ENCODE data around the gene PTGDS. TPM values are rescaled to one million over a fixed set of nuclear protein-coding genes. Genes with fewer than 3 reads are reported as not detected.

The PTGDS gene
- total RNA-seq, 2 experiments from 2014 or later: 40.6 to 41.0 TPM

DNA sequence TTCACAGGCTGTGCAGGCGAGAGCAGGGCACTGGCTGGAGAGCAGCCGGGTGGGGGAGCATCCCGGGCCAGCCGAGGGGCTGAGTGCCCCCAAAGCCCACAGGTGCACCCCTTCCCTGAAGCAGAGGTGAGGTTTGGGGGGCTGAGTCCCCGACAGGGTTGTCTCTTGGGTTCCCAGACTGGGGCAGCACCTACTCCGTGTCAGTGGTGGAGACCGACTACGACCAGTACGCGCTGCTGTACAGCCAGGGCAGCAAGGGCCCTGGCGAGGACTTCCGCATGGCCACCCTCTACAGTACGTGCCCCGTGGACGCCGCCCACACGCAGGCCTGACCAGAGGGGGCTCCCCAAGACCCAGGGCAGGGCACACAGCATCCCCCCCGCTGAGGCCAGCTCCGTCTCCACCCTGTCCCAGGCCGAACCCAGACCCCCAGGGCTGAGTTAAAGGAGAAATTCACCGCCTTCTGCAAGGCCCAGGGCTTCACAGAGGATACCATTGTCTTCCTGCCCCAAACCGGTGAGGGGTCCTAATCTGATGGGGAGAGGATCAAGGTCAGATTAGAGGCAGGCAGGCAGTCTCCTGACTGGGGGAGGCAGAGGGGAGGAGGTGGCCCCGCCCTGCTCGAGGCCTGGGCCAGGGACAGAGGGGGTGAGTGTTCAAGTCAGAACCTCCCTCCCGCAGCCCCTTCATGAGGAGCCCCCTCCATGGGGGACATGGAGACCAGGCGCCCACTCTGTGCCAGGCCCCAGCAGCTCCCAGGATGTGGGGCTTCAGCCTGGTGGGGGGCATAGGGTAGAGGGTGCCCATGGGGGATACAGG is 2.7 kb downstream of the PTGDS start:
- H3K9me3 Mint-ChIP-seq: no peaks in the 10 kb centered on the region

DNA sequence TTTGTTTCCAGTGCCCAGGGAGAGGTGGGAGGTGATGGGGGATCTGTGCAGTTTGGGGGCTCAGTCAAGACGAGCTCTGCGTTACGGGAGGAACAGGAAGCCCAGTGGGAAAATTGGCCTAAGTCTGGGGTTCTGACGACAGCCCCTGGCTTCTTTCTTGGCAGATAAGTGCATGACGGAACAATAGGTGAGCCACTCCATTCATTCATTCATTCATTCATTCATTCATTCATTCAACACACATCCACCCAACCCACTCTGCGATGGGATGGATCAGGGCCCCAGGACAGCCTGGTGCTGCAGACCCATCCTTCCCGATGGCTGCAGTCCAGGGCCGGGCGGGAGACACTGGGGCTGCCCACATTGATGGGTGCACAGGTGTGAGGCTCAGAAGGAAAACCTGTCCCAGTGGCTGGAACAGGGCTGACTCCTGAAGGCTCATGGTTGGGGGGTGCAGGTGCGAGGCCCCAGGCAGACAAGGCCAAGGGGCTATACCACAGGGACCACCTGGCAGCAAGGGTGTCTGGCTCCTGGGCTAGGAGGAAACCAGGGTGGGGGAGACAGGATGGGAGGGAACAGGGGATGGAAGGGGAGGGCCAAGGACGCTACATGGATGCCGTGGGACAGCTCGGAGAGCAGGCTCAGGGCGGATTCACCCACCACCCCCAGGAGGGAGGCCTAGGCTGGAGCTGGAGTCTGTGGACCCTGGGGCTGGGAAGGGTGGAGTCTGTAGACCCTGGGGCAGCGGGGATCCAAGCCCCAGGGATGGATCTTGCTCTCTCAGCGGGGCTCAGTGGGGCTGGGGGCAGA is 3.6 kb downstream of the PTGDS start:
- intact Hi-C loops (cut with DNase I, micrococcal nuclease): no loop called here
- no peak for DNase-seq
- POLR2A ChIA-PET: no interaction called here
- Histone ChIP-seq H3K9me3 (ENCODE audit: control insufficient read depth in 1 of 2, insufficient read depth in 1 of 2, low read length in 2 of 2) (peaks cover 0 to 19% of the 10 kb centered on the region in 2 experiments), H3K36me3 (ENCODE audit: insufficient read depth, low read length) (no peaks in the 10 kb centered on the region), H3K27ac (ENCODE audit: low read depth in 1 of 2, low read length in 2 of 2) (no peak overlapping the region), H3K4me1 (ENCODE audit: insufficient read depth, low read length) (peaks cover 44% of the 10 kb centered on the region), H3K27me3 (ENCODE audit: control insufficient read depth in 1 of 2, insufficient read depth in 2 of 2, low read length in 2 of 2) (peaks cover 20 to 30% of the 10 kb centered on the region in 2 experiments), H3K4me3 (ENCODE audit: low read length) (no peak overlapping the region)
- Mint-ChIP-seq H3K36me3 (ENCODE audit: low read depth) (no peaks in the 10 kb centered on the region), H3K27me3 (peaks cover 22% of the 10 kb centered on the region), H3K4me3 (no peak overlapping the region), H3K9me3 (no peaks in the 10 kb centered on the region), H3K27ac (no peak overlapping the region), H3K4me1 (ENCODE audit: low read depth) (peaks cover 13% of the 10 kb centered on the region)
- CTCF ChIA-PET: no interaction called here
- TF ChIP-seq, protein P1, sequence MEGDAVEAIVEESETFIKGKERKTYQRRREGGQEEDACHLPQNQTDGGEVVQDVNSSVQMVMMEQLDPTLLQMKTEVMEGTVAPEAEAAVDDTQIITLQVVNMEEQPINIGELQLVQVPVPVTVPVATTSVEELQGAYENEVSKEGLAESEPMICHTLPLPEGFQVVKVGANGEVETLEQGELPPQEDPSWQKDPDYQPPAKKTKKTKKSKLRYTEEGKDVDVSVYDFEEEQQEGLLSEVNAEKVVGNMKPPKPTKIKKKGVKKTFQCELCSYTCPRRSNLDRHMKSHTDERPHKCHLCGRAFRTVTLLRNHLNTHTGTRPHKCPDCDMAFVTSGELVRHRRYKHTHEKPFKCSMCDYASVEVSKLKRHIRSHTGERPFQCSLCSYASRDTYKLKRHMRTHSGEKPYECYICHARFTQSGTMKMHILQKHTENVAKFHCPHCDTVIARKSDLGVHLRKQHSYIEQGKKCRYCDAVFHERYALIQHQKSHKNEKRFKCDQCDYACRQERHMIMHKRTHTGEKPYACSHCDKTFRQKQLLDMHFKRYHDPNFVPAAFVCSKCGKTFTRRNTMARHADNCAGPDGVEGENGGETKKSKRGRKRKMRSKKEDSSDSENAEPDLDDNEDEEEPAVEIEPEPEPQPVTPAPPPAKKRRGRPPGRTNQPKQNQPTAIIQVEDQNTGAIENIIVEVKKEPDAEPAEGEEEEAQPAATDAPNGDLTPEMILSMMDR (IDR thresholded peaks at IDR 0.05): no peak
- no peak for ATAC-seq (ENCODE audit: poor library complexity)

More for the DNA sequence above, 2.7 kb downstream of the PTGDS start:
- POLR2A ChIA-PET: no interaction called here
- H3K4me3 Mint-ChIP-seq: no peak overlapping the region
- no peaks in the 10 kb centered on the region for H3K36me3 ChIP-seq (ENCODE audit: insufficient read depth, low read length)
- ATAC-seq (ENCODE audit: poor library complexity): no peak
- peaks cover 0 to 17% of the 10 kb centered on the region in 2 experiments for H3K9me3 ChIP-seq (ENCODE audit: control insufficient read depth in 1 of 2, insufficient read depth in 1 of 2, low read length in 2 of 2)
- CTCF ChIA-PET: no interaction called here
- no peak overlapping the region for H3K4me3 ChIP-seq (ENCODE audit: low read length)
- no peak for DNase-seq
- no peak overlapping the region for H3K27ac ChIP-seq (ENCODE audit: low read depth in 1 of 2, low read length in 2 of 2)
- TF ChIP-seq, protein P1 (IDR thresholded peaks at IDR 0.05): no peak
- peaks cover 22% of the 10 kb centered on the region for H3K4me1 Mint-ChIP-seq (ENCODE audit: low read depth)
- H3K27me3 Mint-ChIP-seq: peaks cover 22% of the 10 kb centered on the region
- H3K4me1 ChIP-seq (ENCODE audit: insufficient read depth, low read length): peaks cover 45% of the 10 kb centered on the region
- no peak overlapping the region for H3K27ac Mint-ChIP-seq
- peaks cover 16 to 22% of the 10 kb centered on the region in 2 experiments for H3K27me3 ChIP-seq (ENCODE audit: control insufficient read depth in 1 of 2, insufficient read depth in 2 of 2, low read length in 2 of 2)
- no peaks in the 10 kb centered on the region for H3K36me3 Mint-ChIP-seq (ENCODE audit: low read depth)
- intact Hi-C loops (cut with DNase I, micrococcal nuclease): loop anchor here in 1 of 2 experiments (2.0 kb wide), 1 partner anchor 13 kb away; the partner anchor contains the start of gene PAXX

DNA sequence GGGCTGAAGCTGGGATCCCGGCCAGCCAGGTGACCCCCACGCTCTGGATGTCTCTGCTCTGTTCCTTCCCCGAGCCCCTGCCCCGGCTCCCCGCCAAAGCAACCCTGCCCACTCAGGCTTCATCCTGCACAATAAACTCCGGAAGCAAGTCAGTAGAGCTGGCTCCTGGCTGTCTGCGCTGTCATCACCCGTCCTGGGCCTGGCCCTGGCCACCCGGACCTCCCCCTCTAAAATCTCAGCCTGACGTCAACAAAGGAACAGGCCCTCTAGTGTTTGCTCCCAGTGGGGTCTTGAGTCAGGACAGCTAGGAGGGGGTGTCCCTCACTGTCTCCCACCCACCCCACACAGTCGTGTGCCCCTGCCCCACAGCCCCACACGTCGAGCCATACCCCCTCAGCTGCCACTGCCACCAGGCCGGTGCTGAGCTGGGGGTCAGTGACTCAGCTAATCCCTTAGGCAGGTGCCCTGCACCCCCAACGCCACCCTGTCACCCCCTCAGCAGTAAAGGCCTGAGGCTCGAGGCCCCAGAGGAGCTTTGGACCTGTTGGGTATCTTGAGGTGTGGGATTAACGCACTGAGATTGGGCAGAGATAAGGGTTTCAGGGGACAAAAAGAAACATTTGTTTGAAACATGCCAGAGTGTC is 4.4 kb downstream of the PTGDS start:
- peaks cover 38% of the 10 kb centered on the region for H3K4me1 ChIP-seq (ENCODE audit: insufficient read depth, low read length)
- no peak for DNase-seq
- ATAC-seq (ENCODE audit: poor library complexity): no peak
- H3K36me3 Mint-ChIP-seq (ENCODE audit: low read depth): no peaks in the 10 kb centered on the region
- TF ChIP-seq, protein P1 (IDR thresholded peaks at IDR 0.05): no peak
- intact Hi-C loops (cut with DNase I, micrococcal nuclease): no loop called here
- peaks cover 28% of the 10 kb centered on the region for H3K27me3 Mint-ChIP-seq
- no peaks in the 10 kb centered on the region for H3K9me3 Mint-ChIP-seq
- H3K27me3 ChIP-seq (ENCODE audit: control insufficient read depth in 1 of 2, insufficient read depth in 2 of 2, low read length in 2 of 2): peaks cover 20 to 33% of the 10 kb centered on the region in 2 experiments
- H3K27ac Mint-ChIP-seq: no peak overlapping the region
- H3K4me3 ChIP-seq (ENCODE audit: low read length): no peak overlapping the region
- ChIA-PET CTCF (no interaction called here), POLR2A (no interaction called here)
- H3K4me3 Mint-ChIP-seq: no peak overlapping the region
- H3K4me1 Mint-ChIP-seq (ENCODE audit: low read depth): peaks cover 5% of the 10 kb centered on the region
- peaks cover 0 to 19% of the 10 kb centered on the region in 2 experiments for H3K9me3 ChIP-seq (ENCODE audit: control insufficient read depth in 1 of 2, insufficient read depth in 1 of 2, low read length in 2 of 2)
- H3K36me3 ChIP-seq (ENCODE audit: insufficient read depth, low read length): no peaks in the 10 kb centered on the region
- H3K27ac ChIP-seq (ENCODE audit: low read depth in 1 of 2, low read length in 2 of 2): no peak overlapping the region

Data from CD4-positive, alpha-beta T cell (primary cell).